ENCODE measurements around the gene SLC35F1.

Gene SLC35F1

DNA sequence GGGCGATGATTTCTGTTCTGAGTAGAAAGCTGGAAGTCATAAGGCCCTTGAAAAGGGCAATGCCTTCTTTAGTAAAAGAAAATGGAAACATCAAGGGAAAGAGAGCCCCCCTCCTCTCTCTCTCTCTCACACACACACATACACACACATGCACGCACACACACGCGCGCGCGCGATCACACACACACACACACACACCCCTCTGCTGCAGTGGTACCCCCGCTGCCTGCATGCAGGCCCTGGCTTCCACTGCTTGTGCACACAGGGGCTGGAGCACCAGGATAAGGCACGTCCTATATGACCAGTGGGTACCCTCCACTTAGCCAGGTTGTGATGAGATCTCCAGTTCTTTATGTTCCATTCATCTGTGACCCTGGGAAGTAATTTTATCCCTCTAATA is 300.9 kb downstream of the SLC35F1 start:
- Histone ChIP-seq H3K79me1 (ENCODE audit: low read depth, low read length) (no peaks in the 10 kb centered on the region), H2BK12ac (ENCODE audit: low read length) (no peak overlapping the region), H2BK15ac (ENCODE audit: low read length) (no peak overlapping the region), H3K4me1 (ENCODE audit: control insufficient read depth in 2 of 2, insufficient read depth in 1 of 2, low read depth in 1 of 2, low read length in 2 of 2) (peaks cover 2% of the 10 kb centered on the region in 2 donors), H3K9ac (ENCODE audit: low read depth, low read length, poor library complexity) (peak overlapping the region; percentile 72), H3K23ac (ENCODE audit: low read depth, low read length, poor library complexity) (no peak overlapping the region), H3K4me3 (ENCODE audit: low read length in 2 of 2) (no peak overlapping the region), H2BK5ac (ENCODE audit: low read length) (no peak overlapping the region), H4K8ac (ENCODE audit: low read depth, low read length) (no peak overlapping the region), H3K9me3 (replicated peaks in 1 of 2; ENCODE audit: control insufficient read depth in 2 of 2, insufficient read depth in 1 of 2, low read depth in 1 of 2, low read length in 2 of 2) (peaks cover 0 to 8% of the 10 kb centered on the region in 2 donors), H3K18ac (ENCODE audit: low read length) (peak overlapping the region; percentile 19), H2AK5ac (ENCODE audit: low read depth, low read length) (no peak overlapping the region), H3K27ac (replicated peaks; ENCODE audit: low read length) (no peak overlapping the region), H3K36me3 (replicated peaks in 1 of 2; ENCODE audit: control insufficient read depth in 2 of 2, insufficient read depth in 2 of 2, low read length in 2 of 2) (no peaks in the 10 kb centered on the region), H3K4ac (ENCODE audit: low read length) (no peak overlapping the region), H4K91ac (ENCODE audit: low read depth, low read length, poor library complexity) (peak overlapping the region; percentile 39), H2BK120ac (ENCODE audit: low read depth, low read length) (no peak overlapping the region), H3K4me2 (ENCODE audit: insufficient read depth, low read length, poor library complexity, severe bottlenecking) (no peak overlapping the region), H3K14ac (ENCODE audit: low read length) (no peak overlapping the region), H3K27me3 (ENCODE audit: control insufficient read depth in 3 of 3, insufficient read depth in 3 of 3, low read depth in 1 of 3, low read length in 3 of 3) (no peaks in the 10 kb centered on the region), H2AFZ (ENCODE audit: low read length) (no peak overlapping the region)
- no CpG with 5 or more reads among the region's 10 CpGs for WGBS, 2 donors (ENCODE audit: extremely low coverage in 2 of 2, insufficient read length in 2 of 2, insufficient replicate concordance in 1 of 2)
- no peak for DNase-seq (ENCODE audit: low spot score)

- no peak overlapping the region for H3K9ac ChIP-seq (ENCODE audit: low read depth, low read length, poor library complexity)
- WGBS, 2 donors (ENCODE audit: extremely low coverage in 2 of 2, insufficient read length in 2 of 2, insufficient replicate concordance in 1 of 2), result no CpG with 5 or more reads among the region's 4 CpGs
- peaks cover 0 to 6% of the 10 kb centered on the region in 2 donors for H3K9me3 ChIP-seq (replicated peaks in 1 of 2; ENCODE audit: control insufficient read depth in 2 of 2, insufficient read depth in 1 of 2, low read depth in 1 of 2, low read length in 2 of 2)
- no peak overlapping the region for H2BK15ac ChIP-seq (ENCODE audit: low read length)
- no peak overlapping the region for H4K91ac ChIP-seq (ENCODE audit: low read depth, low read length, poor library complexity)
- H3K27me3 ChIP-seq (ENCODE audit: control insufficient read depth in 3 of 3, insufficient read depth in 3 of 3, low read depth in 1 of 3, low read length in 3 of 3), result no peaks in the 10 kb centered on the region
- no peak overlapping the region for H3K4ac ChIP-seq (ENCODE audit: low read length)
- H2BK12ac ChIP-seq (ENCODE audit: low read length), result no peak overlapping the region
- no peak overlapping the region for H3K27ac ChIP-seq (replicated peaks; ENCODE audit: low read length)
- H3K4me1 ChIP-seq (ENCODE audit: control insufficient read depth in 2 of 2, insufficient read depth in 1 of 2, low read depth in 1 of 2, low read length in 2 of 2), result peaks cover 2 to 4% of the 10 kb centered on the region in 2 donors
- no peak for DNase-seq (ENCODE audit: low spot score)
- no peak overlapping the region for H2BK120ac ChIP-seq (ENCODE audit: low read depth, low read length)
- no peaks in the 10 kb centered on the region for H3K79me1 ChIP-seq (ENCODE audit: low read depth, low read length)
- H3K4me2 ChIP-seq (ENCODE audit: insufficient read depth, low read length, poor library complexity, severe bottlenecking), result no peak overlapping the region
- no peak overlapping the region for H3K18ac ChIP-seq (ENCODE audit: low read length)
- no peaks in the 10 kb centered on the region for H3K36me3 ChIP-seq (replicated peaks in 1 of 2; ENCODE audit: control insufficient read depth in 2 of 2, insufficient read depth in 2 of 2, low read length in 2 of 2)
- no peak overlapping the region for H3K4me3 ChIP-seq (ENCODE audit: low read length in 2 of 2)
- no peak overlapping the region for H2BK5ac ChIP-seq (ENCODE audit: low read length)
- H2AK5ac ChIP-seq (ENCODE audit: low read depth, low read length), result no peak overlapping the region
- H2AFZ ChIP-seq (ENCODE audit: low read length), result no peak overlapping the region
- H4K8ac ChIP-seq (ENCODE audit: low read depth, low read length), result no peak overlapping the region
- H3K23ac ChIP-seq (ENCODE audit: low read depth, low read length, poor library complexity), result no peak overlapping the region
- no peak overlapping the region for H3K14ac ChIP-seq (ENCODE audit: low read length)
Measured at GRCh38 chr6:118212451-118213173, 305.5 kb downstream of the SLC35F1 start.

DNA sequence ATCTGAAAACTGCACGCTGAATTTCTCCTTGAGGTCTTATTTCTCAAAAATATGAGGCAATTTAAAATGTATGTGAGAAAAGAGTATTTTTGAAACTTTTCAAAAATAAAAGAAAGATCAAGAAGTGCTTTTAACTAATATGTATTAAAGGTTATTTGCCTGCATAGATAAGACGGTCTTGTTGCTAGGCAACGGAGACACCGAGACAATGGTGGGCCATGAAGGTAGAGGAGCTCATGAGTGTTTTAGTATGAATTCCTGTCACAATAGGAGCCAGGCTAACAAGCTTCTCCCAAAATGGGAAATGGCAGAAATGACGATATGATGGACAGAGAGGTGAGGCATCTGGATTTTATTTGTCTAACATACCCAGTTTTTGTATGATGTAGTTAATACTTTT is 308.2 kb downstream of the SLC35F1 start:
- no peak overlapping the region for H3K4me3 ChIP-seq (ENCODE audit: low read length in 2 of 2)
- H3K18ac ChIP-seq (ENCODE audit: low read length), result no peak overlapping the region
- H3K4me1 ChIP-seq (ENCODE audit: control insufficient read depth in 2 of 2, insufficient read depth in 1 of 2, low read depth in 1 of 2, low read length in 2 of 2), result peaks cover 1 to 4% of the 10 kb centered on the region in 2 donors
- no peaks in the 10 kb centered on the region for H3K79me1 ChIP-seq (ENCODE audit: low read depth, low read length)
- DNase-seq (ENCODE audit: low spot score), result no peak
- H3K36me3 ChIP-seq (replicated peaks in 1 of 2; ENCODE audit: control insufficient read depth in 2 of 2, insufficient read depth in 2 of 2, low read length in 2 of 2), result no peaks in the 10 kb centered on the region
- no peak overlapping the region for H2BK15ac ChIP-seq (ENCODE audit: low read length)
- H4K8ac ChIP-seq (ENCODE audit: low read depth, low read length), result no peak overlapping the region
- no peak overlapping the region for H3K27ac ChIP-seq (replicated peaks; ENCODE audit: low read length)
- H2AFZ ChIP-seq (ENCODE audit: low read length), result no peak overlapping the region
- no peak overlapping the region for H2BK5ac ChIP-seq (ENCODE audit: low read length)
- peaks cover 0 to 6% of the 10 kb centered on the region in 2 donors for H3K9me3 ChIP-seq (replicated peaks in 1 of 2; ENCODE audit: control insufficient read depth in 2 of 2, insufficient read depth in 1 of 2, low read depth in 1 of 2, low read length in 2 of 2)
- H3K14ac ChIP-seq (ENCODE audit: low read length), result no peak overlapping the region
- H3K4ac ChIP-seq (ENCODE audit: low read length), result no peak overlapping the region
- no CpG with 5 or more reads among the region's 5 CpGs for WGBS, 2 donors (ENCODE audit: extremely low coverage in 2 of 2, insufficient read length in 2 of 2, insufficient replicate concordance in 1 of 2)
- no peak overlapping the region for H2AK5ac ChIP-seq (ENCODE audit: low read depth, low read length)
- no peak overlapping the region for H3K4me2 ChIP-seq (ENCODE audit: insufficient read depth, low read length, poor library complexity, severe bottlenecking)
- H4K91ac ChIP-seq (ENCODE audit: low read depth, low read length, poor library complexity), result no peak overlapping the region
- no peak overlapping the region for H3K9ac ChIP-seq (ENCODE audit: low read depth, low read length, poor library complexity)
- H2BK12ac ChIP-seq (ENCODE audit: low read length), result no peak overlapping the region
- no peak overlapping the region for H2BK120ac ChIP-seq (ENCODE audit: low read depth, low read length)
- no peaks in the 10 kb centered on the region for H3K27me3 ChIP-seq (ENCODE audit: control insufficient read depth in 3 of 3, insufficient read depth in 3 of 3, low read depth in 1 of 3, low read length in 3 of 3)
- H3K23ac ChIP-seq (ENCODE audit: low read depth, low read length, poor library complexity), result no peak overlapping the region

DNA sequence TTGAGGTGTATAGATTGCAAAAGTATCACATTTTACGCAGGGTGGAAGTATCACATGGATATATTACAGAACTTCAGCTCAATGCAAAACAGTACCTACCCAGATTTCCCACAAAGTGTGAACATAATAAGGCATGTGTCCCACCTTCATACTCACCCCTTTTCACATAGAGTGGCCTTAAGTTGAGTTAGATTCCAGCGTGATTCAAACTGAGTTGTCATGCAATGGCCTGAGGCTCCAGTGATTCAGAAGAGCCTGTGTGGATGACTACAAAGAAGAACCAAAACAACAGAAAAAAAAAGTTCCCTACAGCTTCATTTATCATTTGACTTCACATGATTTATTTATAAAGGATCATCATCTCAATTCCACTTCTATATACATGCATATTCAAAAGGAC is 309.7 kb downstream of the SLC35F1 start:
- Histone ChIP-seq H4K8ac (ENCODE audit: low read depth, low read length) (no peak overlapping the region), H3K36me3 (replicated peaks in 1 of 2; ENCODE audit: control insufficient read depth in 2 of 2, insufficient read depth in 2 of 2, low read length in 2 of 2) (no peaks in the 10 kb centered on the region), H3K4me3 (ENCODE audit: low read length in 2 of 2) (no peak overlapping the region), H2BK12ac (ENCODE audit: low read length) (no peak overlapping the region), H2AK5ac (ENCODE audit: low read depth, low read length) (no peak overlapping the region), H3K4ac (ENCODE audit: low read length) (no peak overlapping the region), H3K27ac (replicated peaks; ENCODE audit: low read length) (no peak overlapping the region), H2BK15ac (ENCODE audit: low read length) (no peak overlapping the region), H3K9me3 (replicated peaks in 1 of 2; ENCODE audit: control insufficient read depth in 2 of 2, insufficient read depth in 1 of 2, low read depth in 1 of 2, low read length in 2 of 2) (peaks cover 0 to 6% of the 10 kb centered on the region in 2 donors), H3K79me1 (ENCODE audit: low read depth, low read length) (no peaks in the 10 kb centered on the region), H4K91ac (ENCODE audit: low read depth, low read length, poor library complexity) (no peak overlapping the region), H3K18ac (ENCODE audit: low read length) (no peak overlapping the region), H2BK120ac (ENCODE audit: low read depth, low read length) (no peak overlapping the region), H3K4me2 (ENCODE audit: insufficient read depth, low read length, poor library complexity, severe bottlenecking) (no peak overlapping the region), H2AFZ (ENCODE audit: low read length) (no peak overlapping the region), H3K9ac (ENCODE audit: low read depth, low read length, poor library complexity) (no peak overlapping the region), H2BK5ac (ENCODE audit: low read length) (no peak overlapping the region), H3K27me3 (ENCODE audit: control insufficient read depth in 3 of 3, insufficient read depth in 3 of 3, low read depth in 1 of 3, low read length in 3 of 3) (no peaks in the 10 kb centered on the region), H3K14ac (ENCODE audit: low read length) (no peak overlapping the region), H3K4me1 (ENCODE audit: control insufficient read depth in 2 of 2, insufficient read depth in 1 of 2, low read depth in 1 of 2, low read length in 2 of 2) (peaks cover 1 to 7% of the 10 kb centered on the region in 2 donors), H3K23ac (ENCODE audit: low read depth, low read length, poor library complexity) (no peak overlapping the region)
- DNase-seq (ENCODE audit: low spot score), result no peak
- no CpG with 5 or more reads among the region's 2 CpGs for WGBS, 2 donors (ENCODE audit: extremely low coverage in 2 of 2, insufficient read length in 2 of 2, insufficient replicate concordance in 1 of 2)

Data from neuronal stem cell (in vitro differentiated cells).